Measurements from ENCODE around the gene SEC63.
"Not testable (repeated sequence)": the region's sequence is repeated elsewhere in the genome, so short reads cannot be mapped to it uniquely, and the experiment has no call there.

DNA sequence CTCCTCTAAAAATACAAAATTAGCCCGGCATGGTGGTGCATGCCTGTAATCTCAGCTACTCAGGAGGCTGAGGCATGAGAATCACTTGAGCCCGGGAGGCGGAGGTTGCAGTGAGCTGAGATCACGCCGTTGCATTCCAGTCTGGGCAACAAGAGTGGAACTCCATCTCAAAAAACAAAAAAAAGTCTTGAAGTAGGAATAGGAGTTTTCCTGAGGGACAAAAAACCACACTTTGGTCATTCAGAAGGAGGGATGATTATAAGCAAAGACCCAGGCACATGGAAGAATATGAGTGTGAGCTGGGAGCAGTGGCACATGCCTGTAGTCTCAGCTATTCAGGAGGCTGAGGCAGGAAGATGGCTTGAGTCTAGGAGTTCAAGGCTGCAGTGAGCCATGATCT lies 42.3 kb upstream of the SEC63 start:
- TF ChIP-seq, protein P1, sequence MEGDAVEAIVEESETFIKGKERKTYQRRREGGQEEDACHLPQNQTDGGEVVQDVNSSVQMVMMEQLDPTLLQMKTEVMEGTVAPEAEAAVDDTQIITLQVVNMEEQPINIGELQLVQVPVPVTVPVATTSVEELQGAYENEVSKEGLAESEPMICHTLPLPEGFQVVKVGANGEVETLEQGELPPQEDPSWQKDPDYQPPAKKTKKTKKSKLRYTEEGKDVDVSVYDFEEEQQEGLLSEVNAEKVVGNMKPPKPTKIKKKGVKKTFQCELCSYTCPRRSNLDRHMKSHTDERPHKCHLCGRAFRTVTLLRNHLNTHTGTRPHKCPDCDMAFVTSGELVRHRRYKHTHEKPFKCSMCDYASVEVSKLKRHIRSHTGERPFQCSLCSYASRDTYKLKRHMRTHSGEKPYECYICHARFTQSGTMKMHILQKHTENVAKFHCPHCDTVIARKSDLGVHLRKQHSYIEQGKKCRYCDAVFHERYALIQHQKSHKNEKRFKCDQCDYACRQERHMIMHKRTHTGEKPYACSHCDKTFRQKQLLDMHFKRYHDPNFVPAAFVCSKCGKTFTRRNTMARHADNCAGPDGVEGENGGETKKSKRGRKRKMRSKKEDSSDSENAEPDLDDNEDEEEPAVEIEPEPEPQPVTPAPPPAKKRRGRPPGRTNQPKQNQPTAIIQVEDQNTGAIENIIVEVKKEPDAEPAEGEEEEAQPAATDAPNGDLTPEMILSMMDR (IDR thresholded peaks at IDR 0.05; ENCODE audit: low read length), result not testable (repeated sequence)
- not testable (repeated sequence) for TF ChIP-seq EZH2 (IDR thresholded peaks at IDR 0.05; ENCODE audit: borderline replicate concordance, low read length)

All from OCI-LY1 (cell line).